ENCODE data around the gene NRXN3. TPM values are rescaled to one million over a fixed set of nuclear protein-coding genes. Genes with fewer than 3 reads are reported as not detected.

The NRXN3 gene
- polyA plus RNA-seq, 3 donors, result 6.4 to 7.9 (median 6.9) TPM

DNA sequence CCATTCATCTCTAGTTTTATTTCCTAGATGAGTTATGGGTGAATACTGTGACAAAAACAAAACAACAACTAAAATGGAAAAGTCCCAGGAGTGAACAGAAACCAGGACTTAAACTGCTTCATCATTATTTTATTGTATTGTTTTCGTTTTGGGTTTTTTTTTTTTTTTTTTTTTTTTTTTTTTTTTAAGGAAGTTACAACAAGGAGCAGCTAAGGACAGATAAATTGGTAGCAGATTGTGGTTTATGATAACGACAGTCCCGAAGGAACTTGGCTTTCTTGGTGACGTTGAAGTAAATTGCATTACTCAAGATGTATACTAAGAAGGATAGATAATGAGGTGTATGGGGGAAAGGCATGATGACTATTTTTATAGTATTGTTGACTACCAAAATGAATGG lies 866.3 kb downstream of the NRXN3 start:
- DNase-seq (ENCODE audit: extremely low read depth in 1 of 11, low read depth in 9 of 11, low spot score in 4 of 11), result no peak

DNA sequence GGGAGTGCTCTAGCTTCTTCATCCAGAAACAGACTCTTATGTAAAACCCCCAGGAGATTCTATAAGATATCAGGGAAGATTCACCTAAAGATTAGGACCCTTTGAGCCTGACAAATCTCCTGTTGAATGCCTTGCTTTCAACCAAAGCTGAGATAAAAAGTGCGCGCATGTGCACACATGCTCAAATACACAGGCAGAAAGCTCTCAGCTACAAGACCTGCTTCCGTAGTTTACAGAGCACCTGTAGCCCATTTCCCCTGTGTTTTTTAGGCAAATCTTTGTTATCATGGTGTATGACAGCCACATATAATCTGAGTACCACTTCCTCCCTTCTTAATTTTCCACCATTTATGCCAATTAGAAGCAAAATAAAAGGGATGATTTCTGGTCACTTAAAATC lies 866.9 kb downstream of the NRXN3 start:
- no peak for DNase-seq (ENCODE audit: extremely low read depth in 1 of 11, low read depth in 9 of 11, low spot score in 4 of 11)

DNA sequence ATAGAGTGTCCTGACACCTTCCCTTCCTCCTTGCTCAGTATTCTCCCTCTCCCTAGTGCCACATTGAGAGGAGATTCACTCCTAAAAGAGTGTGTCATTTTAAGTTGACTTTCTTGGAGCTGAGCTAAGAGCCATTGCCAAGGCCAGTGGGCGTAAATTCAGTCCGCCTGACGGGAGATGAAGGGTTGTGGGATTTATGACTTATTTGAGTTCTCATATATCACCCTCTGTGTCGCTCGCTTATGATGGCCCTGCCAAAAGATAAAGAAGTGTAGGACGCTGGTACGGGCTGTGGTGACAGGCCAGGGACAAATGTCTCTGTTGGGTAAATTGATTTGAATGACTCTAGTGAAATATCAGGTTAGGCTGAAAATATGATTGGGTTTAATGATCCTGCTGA lies 867.4 kb downstream of the NRXN3 start:
- no peak for DNase-seq (ENCODE audit: extremely low read depth in 1 of 11, low read depth in 9 of 11, low spot score in 4 of 11)

DNA sequence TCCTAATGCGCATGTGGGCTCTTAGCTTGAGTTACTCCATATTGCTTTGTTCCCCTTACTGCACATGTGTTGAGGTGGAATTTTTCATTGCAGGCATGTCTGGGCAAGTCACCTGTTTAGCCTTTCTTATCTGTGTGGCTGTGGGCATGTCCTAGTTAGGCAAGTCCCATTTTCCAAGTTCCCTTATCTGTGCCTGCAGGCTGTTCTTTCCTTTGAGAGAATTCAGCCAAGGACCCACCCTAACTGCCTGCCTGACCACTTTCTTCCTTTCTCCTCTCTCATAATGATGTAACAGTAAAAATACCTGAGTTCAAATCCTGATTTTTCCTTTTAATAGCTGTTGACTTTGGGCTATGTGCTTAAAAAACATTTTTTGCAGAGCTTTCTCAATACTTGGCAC lies 870.6 kb downstream of the NRXN3 start:
- DNase-seq (ENCODE audit: extremely low read depth in 1 of 11, low read depth in 9 of 11, low spot score in 4 of 11), result no peak

DNA sequence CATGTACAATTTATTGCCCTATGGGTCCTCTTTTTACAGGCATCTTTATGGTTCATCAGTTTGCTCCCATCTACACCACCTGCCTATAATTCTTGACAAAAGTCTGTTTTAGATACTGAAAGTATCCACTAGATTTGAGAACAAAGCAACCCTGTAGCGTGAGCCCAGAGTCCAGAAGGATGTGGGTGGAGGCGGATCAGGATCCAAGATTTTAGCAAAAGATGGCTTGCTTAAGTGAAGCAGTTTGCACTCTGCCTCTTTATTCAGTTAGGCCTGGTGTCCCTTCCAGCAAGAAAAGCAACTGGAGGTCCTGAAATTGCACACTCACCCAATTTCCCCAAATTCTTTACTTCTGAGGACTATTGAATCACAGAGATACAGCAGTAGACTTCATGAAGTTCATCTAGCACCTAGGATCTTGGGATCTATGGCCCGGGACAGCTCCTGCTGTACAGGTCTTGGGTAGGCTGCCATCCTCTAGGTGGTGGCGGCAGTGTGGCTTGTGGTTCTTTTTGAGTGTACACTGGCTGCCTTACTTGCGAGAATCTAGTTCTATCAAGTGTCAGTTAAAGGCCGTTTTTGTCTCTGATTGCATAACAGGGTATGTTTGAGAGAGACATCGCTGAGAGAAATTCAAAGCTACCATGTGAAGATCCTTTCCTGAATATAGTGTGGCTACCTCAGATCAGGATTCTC lies 873.2 kb downstream of the NRXN3 start:
- no peak for DNase-seq (ENCODE audit: extremely low read depth in 1 of 11, low read depth in 9 of 11, low spot score in 4 of 11)

DNA sequence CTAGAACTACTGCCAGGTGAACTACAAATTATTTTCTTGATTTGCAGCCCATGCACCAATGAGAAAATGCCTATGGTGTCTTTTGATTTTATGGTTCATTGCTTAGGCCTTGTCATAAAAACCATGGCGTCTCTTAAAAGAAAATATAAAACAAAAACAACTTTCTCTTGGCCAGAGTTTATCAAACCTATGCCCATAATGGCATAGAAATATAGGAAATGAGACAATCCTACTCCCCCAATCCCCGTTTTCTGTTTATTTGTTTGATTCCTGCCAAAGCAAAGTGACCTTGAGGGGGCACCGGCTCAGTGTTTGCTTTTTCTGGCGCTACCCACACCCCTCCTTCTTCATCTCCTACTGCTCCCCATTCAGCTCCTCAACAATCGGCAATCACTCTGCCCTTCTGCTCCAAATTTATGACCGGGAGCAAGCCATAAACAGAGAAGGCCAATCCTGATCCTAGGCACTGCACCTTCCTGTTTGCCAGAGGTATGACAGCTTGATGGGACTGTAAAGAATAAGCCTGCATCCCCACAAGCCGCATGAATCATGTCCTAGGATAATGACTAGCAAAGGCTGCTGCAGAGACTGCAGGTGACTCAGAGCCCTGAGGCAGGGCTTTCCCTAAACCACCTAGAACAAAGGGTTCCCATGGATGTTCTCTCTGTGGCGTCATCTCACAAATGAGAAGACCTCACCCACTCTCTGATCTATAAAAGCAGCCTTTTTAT lies 874.9 kb downstream of the NRXN3 start:
- DNase-seq (ENCODE audit: extremely low read depth in 1 of 11, low read depth in 9 of 11, low spot score in 4 of 11), result no peak

DNA sequence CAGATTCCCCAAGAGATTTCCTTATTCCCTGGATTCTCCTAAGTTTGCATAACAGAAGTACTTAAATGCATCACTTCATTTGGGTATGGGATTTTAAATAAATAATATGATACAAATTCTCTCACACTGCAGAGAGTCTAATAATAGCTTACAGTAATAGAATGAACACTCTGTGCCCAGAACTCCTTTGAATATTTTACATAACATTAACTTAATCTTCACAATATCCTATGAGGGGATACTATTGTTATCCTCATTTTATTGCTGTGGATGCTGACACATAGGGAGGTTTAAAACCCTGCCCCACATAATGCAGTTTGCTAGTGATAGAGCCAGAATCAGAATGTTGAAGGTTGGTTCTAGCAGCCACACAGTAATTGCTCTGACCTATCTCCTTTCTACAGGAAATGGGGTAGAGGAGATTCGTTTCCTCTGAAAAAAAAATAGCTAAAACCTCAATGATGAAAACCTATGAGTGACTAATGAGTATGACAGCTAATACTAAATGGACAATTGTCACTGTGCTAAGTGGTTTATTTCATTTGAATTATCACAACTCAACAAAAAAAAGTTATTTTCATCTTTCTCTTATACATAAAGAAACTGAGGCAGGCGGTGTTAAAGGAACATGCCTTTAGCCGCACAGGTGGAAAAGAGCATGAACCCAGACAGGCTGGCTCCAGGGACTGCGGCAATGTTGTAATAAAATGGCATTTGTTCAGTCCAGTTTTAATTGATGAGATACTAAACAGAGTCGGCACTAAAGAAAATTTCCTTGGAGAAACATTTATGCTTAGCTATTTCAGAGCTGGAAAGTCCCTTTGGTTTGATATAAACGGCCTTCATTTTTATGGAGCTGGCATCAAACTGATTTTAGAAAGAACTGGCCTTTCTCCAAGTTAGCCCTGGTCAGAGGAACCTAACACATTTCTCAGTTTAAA lies 880.9 kb downstream of the NRXN3 start:
- no peak for DNase-seq (ENCODE audit: extremely low read depth in 1 of 11, low read depth in 9 of 11, low spot score in 4 of 11)

DNA sequence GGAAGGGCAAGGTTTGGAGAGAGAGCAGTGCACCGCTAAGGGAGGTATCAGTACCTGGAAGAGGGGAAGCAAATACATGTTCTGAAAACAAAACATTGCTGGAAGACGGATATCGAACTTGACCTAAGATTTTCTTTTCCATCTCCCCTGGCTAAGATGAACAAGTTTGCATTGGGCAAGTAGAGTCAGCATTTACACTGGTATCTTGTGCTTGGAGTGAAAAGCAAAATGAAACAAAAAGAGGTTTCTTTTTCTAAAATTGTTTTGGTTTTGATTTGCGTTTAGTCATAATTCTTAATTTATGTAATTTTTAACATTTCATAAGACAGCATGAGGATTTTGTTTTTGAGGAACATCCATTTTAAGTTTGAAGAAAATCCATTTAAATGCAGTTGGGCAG lies 881.6 kb downstream of the NRXN3 start:
- DNase-seq (ENCODE audit: extremely low read depth in 1 of 11, low read depth in 9 of 11, low spot score in 4 of 11), result no peak

DNA sequence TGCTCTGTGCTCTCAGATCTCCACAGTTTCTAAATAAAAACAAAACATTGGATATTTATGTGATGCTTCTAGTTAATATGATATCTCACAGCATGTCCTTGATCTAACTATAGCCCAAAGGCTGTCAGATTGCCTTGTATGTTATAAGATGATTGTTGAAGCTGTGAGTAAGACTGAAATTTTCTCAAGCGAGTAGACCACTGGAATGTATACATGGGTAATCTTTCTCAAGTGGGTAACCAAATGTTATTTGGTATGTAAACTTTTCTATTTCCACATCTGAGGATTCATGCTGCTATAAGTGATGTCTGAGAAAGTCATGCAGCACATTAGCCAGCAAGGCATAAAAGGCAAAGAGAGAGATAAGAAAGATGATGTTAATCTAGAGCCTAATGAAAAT lies 886.7 kb downstream of the NRXN3 start:
- no peak for DNase-seq (ENCODE audit: extremely low read depth in 1 of 11, low read depth in 9 of 11, low spot score in 4 of 11)

DNA sequence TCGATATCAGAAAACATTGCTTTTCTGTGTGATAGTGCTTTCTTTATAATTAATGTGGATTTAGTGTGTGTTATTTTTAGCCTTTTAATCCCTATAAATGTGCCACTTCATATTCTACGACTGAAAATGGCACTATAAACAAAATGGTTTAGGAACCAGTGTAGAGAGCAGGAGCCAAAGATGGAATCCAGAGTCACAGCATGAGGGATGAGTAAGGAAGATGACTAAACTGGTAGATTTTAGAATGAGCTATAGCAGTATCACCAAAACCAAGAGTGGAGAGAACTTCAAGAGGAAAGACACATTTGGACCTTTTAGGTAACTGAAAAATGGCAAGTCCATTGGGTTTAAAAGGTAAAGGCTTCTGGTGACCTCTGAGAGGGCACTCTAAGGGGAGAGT lies 887.2 kb downstream of the NRXN3 start:
- DNase-seq (ENCODE audit: extremely low read depth in 1 of 11, low read depth in 9 of 11, low spot score in 4 of 11), result no peak

DNA sequence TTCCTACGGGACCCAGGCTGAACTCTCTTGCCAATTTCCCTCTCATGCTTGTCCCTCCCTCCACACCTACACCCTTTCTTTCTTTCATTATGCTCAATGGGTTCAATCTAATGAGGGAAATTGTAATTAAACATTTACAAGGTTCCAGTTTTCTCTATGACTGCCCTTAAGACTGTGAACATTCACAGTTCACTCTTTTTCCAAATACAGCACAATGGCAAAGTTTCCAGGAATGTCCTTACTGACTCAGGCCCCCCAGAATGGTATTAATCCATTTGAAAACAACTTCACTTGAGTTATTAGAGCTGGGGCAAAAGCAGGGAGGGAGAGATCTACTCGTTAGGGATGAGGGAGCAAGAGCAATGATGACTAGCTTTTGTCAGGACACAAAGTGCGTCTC lies 892.1 kb downstream of the NRXN3 start:
- DNase-seq (ENCODE audit: extremely low read depth in 1 of 11, low read depth in 9 of 11, low spot score in 4 of 11), result peak in 1 of 11 donors; percentile 3

DNA sequence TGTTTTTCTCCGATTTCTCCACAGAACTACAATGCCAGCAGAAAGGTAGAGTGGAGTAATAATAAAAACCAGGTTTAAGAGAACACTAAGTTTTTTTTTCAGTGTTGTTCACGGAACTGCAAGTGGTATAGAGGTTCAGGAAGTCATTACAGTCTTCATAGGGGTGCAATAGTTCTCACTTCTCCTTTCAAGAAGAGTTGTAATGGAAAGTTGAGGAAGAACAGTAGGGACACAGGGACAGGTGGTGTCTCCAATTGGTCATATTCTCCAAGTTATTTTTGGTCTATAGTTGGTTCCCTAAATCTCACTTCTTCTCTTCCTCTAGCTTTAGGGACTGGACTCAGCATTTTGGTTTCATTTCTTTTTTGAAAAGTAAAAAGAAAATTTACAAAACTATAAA lies 894.0 kb downstream of the NRXN3 start:
- DNase-seq (ENCODE audit: extremely low read depth in 1 of 11, low read depth in 9 of 11, low spot score in 4 of 11), result no peak

DNA sequence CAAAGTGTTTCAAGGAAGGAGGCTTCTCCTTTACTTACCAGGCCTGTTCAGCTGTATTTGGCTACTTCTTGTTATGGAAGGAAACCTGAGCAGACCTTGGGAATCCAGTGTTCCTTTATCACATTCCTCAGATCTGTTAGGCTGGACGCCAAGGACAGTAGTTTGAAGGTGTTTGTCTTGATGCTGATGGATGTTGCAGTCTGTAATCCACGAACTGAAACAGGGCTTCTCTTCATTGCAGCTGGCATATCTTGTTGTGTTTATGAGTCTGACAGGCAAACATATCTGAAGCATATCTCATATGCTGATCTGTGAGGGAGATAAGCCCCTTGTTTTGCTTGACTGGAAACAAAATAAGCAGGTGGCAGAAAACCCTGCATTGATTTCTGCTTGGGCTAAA lies 904.3 kb downstream of the NRXN3 start:
- DNase-seq (ENCODE audit: extremely low read depth in 1 of 11, low read depth in 9 of 11, low spot score in 4 of 11), result peak in 1 of 11 donors; percentile 5

DNA sequence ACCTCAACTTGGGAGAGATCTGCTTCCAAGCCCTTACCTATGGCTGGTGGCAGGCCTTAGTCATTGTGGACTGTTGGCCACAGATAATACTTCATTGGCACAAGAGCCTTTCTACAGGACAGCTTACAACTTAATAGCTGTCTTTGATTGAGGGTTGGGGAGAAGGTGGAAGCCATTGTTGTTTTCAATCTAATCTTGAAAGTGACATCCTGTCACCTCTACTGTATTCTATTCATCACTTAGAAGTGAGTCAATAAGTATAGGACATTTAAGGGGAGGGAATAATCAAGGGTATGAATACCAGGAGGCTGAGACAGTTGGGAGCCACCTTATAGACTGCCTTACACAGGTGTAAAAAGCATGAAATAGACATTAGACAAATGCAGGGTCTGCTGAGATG lies 906.3 kb downstream of the NRXN3 start:
- no peak for DNase-seq (ENCODE audit: extremely low read depth in 1 of 11, low read depth in 9 of 11, low spot score in 4 of 11)

DNA sequence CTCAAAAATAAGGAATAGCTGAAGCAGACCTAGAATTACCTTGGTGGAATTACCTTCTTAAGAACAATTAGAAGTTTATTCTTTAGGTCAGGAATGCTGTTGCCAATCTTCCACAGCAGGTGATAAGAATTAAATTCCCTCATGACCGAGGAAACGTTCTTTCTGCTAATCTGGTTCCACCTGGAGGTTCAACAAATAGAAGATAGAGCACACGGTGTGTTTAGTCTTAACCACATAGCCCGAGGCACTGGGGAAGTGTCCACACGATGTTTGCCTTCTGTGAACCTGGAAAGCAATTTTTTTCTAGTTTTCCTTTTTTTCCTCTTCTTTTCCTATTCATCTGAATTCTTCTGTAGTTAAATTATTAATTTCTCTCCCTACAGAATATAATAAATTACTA lies 906.9 kb downstream of the NRXN3 start:
- no peak for DNase-seq (ENCODE audit: extremely low read depth in 1 of 11, low read depth in 9 of 11, low spot score in 4 of 11)

DNA sequence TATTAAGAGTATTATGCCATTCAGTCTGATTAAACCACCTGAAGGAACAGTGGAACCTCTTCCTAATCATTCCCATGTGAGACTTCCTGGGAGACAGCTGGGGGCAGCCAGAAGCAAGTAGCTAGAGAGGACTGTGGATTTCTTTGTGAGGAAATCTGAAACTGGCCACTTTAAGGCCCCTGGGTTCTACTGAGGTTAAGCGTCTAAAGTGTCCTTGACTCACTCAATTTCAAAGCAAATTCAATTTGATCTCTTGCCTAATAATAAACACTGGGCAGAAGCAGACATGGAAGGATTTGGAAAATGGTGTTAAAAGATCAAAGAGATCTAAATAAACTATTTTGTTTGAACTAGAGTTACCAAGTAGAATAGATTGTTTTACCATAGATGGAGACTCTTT lies 909.9 kb downstream of the NRXN3 start:
- no peak for DNase-seq (ENCODE audit: extremely low read depth in 1 of 11, low read depth in 9 of 11, low spot score in 4 of 11)

DNA sequence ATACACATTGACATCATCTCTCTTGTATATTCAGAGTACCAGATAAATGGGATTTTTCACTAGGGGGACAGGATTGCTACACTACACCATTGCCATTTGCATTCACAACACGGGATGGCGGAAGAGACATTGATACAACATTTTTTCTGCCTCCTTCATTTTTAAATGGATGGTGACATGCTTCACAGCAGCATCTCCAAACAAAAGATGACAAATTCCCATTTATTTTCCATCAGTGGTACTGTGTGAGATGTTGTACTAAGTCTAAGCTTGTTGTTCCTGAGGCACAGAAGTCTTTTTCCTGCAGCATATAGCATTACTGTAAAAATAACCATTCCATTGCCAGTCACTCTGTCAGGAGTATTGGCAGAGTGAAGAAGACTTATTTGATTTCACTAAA lies 912.7 kb downstream of the NRXN3 start:
- no peak for DNase-seq (ENCODE audit: extremely low read depth in 1 of 11, low read depth in 9 of 11, low spot score in 4 of 11)

DNA sequence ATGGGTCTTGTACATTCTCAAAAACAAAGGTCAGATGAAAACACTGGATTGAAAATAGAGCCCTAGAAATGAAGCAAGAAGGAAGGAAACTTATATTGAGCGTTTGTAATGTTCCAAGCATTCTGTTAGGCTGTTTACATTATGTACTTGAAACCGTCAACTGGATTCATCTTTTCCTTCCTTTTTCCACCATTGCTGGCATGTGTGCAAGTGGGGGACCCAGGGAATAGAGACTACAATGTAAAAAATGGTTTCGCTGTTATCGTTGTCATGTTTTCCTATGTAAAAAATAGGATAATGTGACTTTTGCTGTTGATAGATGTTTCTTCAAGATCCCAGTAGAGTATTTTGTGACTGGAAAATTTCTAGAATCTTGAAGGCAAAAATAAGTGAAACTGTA lies 913.2 kb downstream of the NRXN3 start:
- no peak for DNase-seq (ENCODE audit: extremely low read depth in 1 of 11, low read depth in 9 of 11, low spot score in 4 of 11)

DNA sequence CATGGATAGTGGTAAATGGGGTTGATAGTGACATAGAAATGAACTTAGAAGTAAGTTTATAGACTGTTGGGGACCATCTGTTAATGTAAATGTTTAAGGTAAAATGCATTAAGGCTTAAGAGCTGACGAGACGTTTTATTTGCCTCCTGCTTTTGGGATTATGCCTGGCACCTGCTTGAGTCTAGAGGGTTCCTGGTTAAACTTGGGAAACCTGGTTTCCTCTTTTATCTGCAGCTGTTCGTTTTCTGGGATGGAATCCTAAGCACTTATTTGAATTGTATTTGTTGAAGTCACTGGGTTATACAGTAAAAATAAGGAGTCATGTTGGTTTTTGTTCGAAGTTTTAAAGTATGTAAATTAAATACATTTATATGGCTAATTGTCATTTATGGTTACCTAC lies 914.7 kb downstream of the NRXN3 start:
- no peak for DNase-seq (ENCODE audit: extremely low read depth in 1 of 11, low read depth in 9 of 11, low spot score in 4 of 11)

DNA sequence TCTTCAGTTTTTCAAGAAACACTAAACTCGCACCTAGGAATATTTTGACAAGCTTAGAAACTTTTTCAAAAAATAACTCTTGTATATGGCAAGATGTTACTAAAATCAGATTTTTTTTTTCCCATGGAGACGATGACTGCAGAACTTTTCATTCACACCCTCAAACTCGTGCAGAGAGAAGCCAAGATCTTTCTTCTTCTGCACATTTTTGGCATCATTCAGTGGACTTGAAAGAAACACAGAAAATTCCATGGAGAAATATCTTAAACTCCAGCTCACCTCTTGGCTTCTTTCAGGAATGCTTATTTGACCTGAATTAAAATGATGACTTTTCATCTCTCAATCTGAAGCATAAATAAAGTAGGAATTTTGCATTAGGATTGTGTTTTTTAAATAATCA lies 919.4 kb downstream of the NRXN3 start:
- no peak for DNase-seq (ENCODE audit: extremely low read depth in 1 of 11, low read depth in 9 of 11, low spot score in 4 of 11)
